Adipose tissue (tissue), 3 donors: ENCODE data around the gene FGFR2. TPM values are rescaled to one million over a fixed set of nuclear protein-coding genes. Genes with fewer than 3 reads are reported as not detected.
"Not testable (repeated sequence)": the region's sequence is repeated elsewhere in the genome, so short reads cannot be mapped to it uniquely, and the experiment has no call there.

Experiments
- H3K27ac ChIP-seq: one replicate; pipeline ENCODE4 v1.5.1; 2013; ENCODE audit warnings: low read depth, low read length
- WGBS, 3 donors: extraction: QIAGEN DNeasy Blood & Tissue Kit; methylation state at CpG; one replicate each; pipeline ENCODE4 v1.1.7; 2013; 5-methylcytosine and 5-hydroxymethylcytosine counted together
- polyA plus RNA-seq, 3 donors: library from polyadenylated mRNA; stranded (reverse); fragments of 200-250 nt; gene quantifications; one replicate each; pipeline ENCODE4 v1.2.3, GENCODE V29; 2013
- donor health status: healthy with polysubstance abuse.
- donor health status: Bipolar disorder and iron deficiency.
- donor health status: healthy.

FGFR2 gene
- polyA plus RNA-seq, 3 donors = 0.67 to 13.5 (median 1.1) TPM

GRCh38 chr10:121535381-121535780 is 62.9 kb downstream of the FGFR2 start:
- no peak overlapping the region for H3K27ac ChIP-seq

GRCh38 chr10:121532292-121532864 is 65.9 kb downstream of the FGFR2 start:
- 60 to 90% (median 90%) methylated on average over 13 of the region's 13 CpGs for WGBS, 3 donors
- no peak overlapping the region for H3K27ac ChIP-seq

More at GRCh38 chr10:121535381-121535780, 62.9 kb downstream of the FGFR2 start:
- WGBS, 3 donors = 88 to 93% (median 91%) methylated on average over 8 of the region's 8 CpGs

- WGBS, 3 donors = 82 to 87% (median 83%) methylated on average over 11 of the region's 11 CpGs
These were observed 66.4 kb downstream of the FGFR2 start for GRCh38 chr10:121531830-121532178.

GRCh38 chr10:121531076-121531829 is 67.0 kb downstream of the FGFR2 start:
- no peak overlapping the region for H3K27ac ChIP-seq
- 38 to 67% (median 57%) methylated on average over 13 of the region's 13 CpGs for whole genome bisulfite sequencing, 3 donors

More at GRCh38 chr10:121531830-121532178, 66.4 kb downstream of the FGFR2 start:
- no peak overlapping the region for H3K27ac ChIP-seq

- 55 to 93% (median 86%) methylated on average over 7 of the region's 7 CpGs for WGBS, 3 donors
- H3K27ac ChIP-seq = no peak overlapping the region
These were observed 67.7 kb downstream of the FGFR2 start for GRCh38 chr10:121530481-121531075.

GRCh38 chr10:121527690-121528089 is 70.6 kb downstream of the FGFR2 start:
- no peak overlapping the region for H3K27ac ChIP-seq
- 34 to 69% (median 69%) methylated on average over 6 of the region's 6 CpGs for WGBS, 3 donors

- WGBS, 3 donors = 52 to 70% (median 56%) methylated on average over 8 of the region's 8 CpGs
- H3K27ac ChIP-seq = no peak overlapping the region
These were observed 71.4 kb downstream of the FGFR2 start for GRCh38 chr10:121526801-121527221.

GRCh38 chr10:121526135-121526790 is 72.0 kb downstream of the FGFR2 start:
- 73 to 78% (median 77%) methylated on average over 11 of the region's 11 CpGs for WGBS, 3 donors
- H3K27ac ChIP-seq = no peak overlapping the region

- WGBS, 3 donors = 56 to 77% (median 66%) methylated on average over 16 of the region's 16 CpGs
- H3K27ac ChIP-seq = no peak overlapping the region
These were observed 72.8 kb downstream of the FGFR2 start for GRCh38 chr10:121525251-121526134.

GRCh38 chr10:121524157-121524817 is 74.0 kb downstream of the FGFR2 start:
- 66 to 74% (median 72%) methylated on average over 17 of the region's 17 CpGs for WGBS, 3 donors
- H3K27ac ChIP-seq = no peak overlapping the region

GRCh38 chr10:121522831-121523230 is 75.4 kb downstream of the FGFR2 start:
- no peak overlapping the region for H3K27ac ChIP-seq
- WGBS, 3 donors = 81 to 85% (median 84%) methylated on average over 1 of the region's 1 CpG

- WGBS, 3 donors = 78 to 87% (median 80%) methylated on average over 11 of the region's 11 CpGs
- no peak overlapping the region for H3K27ac ChIP-seq
These were observed 76.3 kb downstream of the FGFR2 start for GRCh38 chr10:121521794-121522556.

- H3K27ac ChIP-seq = not testable (repeated sequence)
- WGBS, 3 donors = 93 to 97% (median 94%) methylated on average over 6 of the region's 6 CpGs
These were observed 77.7 kb downstream of the FGFR2 start for GRCh38 chr10:121520526-121520925.

- H3K27ac ChIP-seq = no peak overlapping the region
- WGBS, 3 donors = 81 to 87% (median 82%) methylated on average over 17 of the region's 17 CpGs
These were observed 78.2 kb downstream of the FGFR2 start for GRCh38 chr10:121519901-121520493.

GRCh38 chr10:121519411-121519810 is 78.8 kb downstream of the FGFR2 start:
- no peak overlapping the region for H3K27ac ChIP-seq
- 62 to 66% (median 63%) methylated on average over 5 of the region's 5 CpGs for WGBS, 3 donors

- 52 to 76% (median 71%) methylated on average over 4 of the region's 4 CpGs for WGBS, 3 donors
- H3K27ac ChIP-seq = no peak overlapping the region
These were observed 79.9 kb downstream of the FGFR2 start for GRCh38 chr10:121518333-121518732.
